Stimulated activated CD4-positive, alpha-beta T cell treated with anti-CD3 and anti-CD28 coated beads, Interleukin-15, amount 100 ng/mL, for 24 hours (primary cell): Measurements from ENCODE around the gene SECISBP2L.

Experiments
- DNase-seq: peaks from one replicate; pipeline ENCODE4 v3.0.0-alpha.2; 2020

Gene SECISBP2L

DNA sequence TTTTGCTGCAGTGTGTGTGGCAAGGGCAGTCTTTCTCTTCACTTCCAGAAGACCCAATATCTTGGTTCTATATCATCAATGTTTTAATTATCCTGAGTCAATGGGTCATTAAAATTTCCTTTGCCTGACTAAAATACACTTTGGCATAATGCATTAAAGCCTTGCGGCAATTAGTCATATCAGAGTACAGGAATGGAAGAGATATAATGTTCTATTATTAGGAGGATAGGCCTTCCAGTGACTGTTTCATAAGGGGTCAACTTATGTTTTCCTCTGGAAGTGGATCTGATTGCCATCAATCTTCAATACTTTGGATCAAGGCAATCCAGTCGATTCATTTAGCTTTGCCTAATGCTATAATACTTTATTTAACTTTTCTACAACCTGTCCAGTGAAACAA, 9.4 kb upstream of the SECISBP2L start:
- no peak for DNase-seq

DNA sequence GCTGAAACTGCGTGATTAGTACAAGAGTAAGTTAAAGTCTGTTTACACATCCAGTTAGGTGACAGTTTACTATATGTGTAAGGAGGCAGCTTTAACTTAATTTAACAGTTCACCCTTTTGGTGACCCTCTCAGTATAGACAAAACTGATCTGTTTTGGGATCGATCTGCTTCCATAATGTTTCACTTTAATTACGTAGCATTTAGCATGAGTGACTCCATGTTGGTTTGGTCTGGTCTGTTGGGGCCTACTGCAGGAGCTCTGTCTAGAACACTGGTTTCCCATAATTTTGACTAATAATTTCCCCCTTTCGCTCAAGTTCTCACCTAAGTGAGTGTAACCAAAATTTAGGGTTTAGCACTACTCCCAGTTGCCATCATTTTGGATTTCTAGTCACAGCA, 6.4 kb upstream of the SECISBP2L start:
- no peak for DNase-seq

DNA sequence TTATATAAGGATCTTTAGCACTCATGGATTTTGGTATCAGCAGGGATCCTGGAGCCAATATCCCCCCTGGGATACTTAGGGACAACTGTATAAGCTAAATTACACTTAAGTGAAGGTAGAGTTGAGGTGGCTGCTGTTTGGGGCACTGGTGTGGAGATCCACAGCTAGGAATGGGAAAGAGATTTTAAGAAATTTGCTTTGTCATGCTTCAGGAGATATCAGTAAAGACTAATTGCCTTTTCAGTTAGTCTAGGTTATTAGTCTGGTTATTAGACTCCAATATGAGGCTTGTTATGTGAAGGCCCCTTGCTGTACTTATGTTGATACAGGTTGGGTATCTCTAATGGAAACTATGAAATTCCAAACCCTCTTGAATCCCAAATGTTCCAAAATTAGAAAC, 1.2 kb upstream of the SECISBP2L start:
- DNase-seq, result no peak

DNA sequence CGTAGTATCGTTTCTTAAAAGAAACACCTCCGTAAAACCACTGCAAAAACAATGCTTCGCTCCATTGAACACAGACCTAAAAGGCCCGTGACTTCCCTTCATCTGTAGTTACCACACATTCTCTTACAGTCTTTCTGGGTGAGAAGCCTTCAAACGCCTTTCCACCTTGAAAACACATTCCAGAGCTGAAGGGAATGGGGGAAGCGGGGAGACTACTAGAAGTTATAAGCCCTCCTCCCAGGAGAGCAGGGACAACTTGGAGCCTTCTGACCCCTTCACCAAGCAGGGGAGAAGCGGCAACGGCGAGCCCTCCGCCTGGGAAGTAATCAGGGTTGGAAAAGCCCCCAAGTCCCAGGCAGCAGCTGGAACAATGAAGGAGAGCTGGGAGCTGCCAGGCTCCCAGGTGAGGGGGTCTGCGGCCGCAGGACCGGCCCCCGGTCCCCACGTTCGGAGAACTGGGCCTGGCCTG, 461 bp downstream of the SECISBP2L start:
- peak; percentile 11 for DNase-seq

DNA sequence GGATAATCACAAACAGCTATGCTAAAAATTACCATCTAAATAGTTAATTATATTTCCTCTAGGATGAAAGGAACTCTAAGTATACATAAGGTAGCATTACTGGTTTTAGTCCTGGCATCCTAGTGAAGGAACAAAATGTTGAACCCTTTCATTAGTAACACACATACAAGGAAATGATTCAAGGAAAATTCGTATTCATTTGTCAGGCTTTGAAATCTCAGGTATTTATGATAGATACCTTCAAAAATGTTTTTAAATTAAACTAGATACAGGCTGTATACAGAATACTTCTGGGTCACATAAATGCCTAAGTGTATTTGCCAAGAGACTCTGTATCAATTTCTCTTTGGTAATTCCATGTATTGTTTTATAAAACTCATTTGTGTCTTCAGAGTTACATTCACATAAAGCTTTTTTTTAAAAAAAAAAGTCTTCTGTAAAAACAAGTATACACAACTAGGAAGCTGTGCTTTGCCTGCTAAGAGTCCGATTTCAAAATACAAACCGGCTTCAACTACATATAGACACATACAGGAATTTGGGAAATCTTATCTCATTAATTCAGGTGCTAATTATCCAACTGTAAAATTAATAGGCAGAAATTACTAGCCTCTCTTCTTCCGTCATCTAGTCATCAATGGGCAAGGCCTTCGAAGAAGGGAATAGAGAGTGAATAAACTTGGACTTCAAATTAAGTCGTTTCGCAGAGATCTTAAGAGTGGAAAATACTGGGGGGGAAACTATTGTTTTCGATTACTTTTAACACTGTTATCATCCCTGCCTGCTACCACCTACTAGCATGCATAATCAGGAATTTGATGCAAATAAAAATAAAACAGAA, 1.3 kb downstream of the SECISBP2L start:
- no peak for DNase-seq

DNA sequence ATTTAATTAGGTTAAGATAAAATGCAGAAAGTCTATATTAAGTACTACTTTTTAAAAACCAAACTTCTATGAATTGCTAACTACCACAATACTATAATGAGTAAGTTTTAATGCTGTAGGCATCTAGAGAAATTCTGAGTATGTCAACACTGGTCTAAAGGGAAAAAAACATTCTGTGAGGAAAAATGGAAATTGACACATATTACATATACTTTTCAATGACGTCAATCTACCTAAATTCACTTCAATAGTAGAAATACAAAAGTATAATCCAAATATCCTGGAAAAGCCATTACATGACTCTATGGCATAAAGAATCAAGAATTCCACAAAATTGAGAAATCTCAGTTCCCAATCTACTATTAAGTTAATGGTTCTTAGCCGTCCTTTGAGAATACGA, 2.2 kb downstream of the SECISBP2L start:
- DNase-seq, result no peak

DNA sequence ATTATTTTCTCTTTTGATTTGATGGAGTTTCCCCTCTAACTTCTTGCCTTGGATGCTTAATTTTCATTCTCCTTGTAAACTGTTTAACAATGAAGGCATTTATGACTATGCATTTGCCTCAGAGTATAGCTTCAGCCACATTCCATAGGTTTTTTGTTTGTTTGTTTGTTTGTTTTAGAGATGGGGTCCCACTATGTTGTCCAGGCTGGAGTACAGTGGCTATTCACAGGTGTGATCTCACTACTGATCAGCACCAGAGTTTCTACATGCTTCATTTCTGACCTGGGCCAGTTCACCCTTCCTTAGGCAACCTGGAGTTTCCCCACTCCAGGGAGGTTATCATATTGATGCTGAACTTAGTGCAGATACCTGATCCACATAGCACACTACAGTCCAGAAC, 4.1 kb downstream of the SECISBP2L start:
- DNase-seq, result no peak

DNA sequence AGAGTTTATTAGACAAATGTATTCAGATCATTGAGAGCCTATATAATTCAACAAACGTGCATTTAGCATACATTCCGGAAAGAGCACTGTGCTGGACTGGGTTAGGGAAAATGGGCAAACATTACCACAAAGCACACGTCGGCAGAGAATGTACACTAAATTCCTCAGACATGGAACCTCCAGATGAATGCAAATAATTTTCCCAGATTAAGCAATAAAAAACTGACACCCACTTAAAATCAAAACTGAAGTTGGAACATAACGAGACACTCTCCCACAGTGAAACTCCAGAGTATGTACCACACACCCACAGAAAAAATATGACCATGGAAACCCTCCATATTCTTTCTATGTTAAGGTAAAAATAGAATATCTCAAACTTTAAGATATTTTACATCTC, 4.8 kb downstream of the SECISBP2L start:
- DNase-seq, result no peak

DNA sequence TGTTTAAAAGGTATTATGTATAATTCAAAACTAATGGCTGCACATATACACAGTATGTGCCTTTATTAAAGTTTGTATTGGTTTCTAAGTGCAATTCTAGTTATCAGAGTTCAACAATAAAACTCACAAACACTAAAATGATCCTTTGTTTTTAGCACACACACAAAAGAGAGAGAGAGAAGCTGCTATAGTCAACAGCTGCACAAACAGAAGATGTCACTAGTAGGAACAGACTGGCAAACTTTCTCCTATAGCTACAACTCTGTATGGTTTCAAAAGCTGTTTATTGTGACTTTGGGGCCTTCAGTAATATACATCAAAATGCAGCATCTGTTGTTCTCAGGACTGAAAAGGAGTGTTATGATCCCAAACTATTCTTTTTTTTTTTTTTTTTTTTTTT, 6.1 kb downstream of the SECISBP2L start:
- no peak for DNase-seq

DNA sequence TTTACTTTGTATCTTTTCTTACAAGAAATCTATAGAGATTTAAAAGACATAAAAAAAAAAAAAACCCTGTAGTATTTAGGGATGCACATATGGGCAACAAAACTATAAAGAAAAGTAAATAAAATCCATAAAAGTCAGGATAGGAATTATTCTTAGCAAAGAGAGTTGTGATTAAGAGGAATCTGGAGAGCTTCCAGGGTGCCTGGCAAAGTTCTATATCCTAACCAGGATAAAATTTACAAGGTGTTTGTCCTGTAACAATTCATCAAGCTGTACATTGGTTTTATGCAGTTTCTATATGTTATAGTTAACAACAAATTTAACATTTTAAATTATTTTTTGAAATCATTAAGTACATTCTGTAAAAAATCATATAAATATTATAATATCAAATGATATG, 7.9 kb downstream of the SECISBP2L start:
- DNase-seq, result no peak

DNA sequence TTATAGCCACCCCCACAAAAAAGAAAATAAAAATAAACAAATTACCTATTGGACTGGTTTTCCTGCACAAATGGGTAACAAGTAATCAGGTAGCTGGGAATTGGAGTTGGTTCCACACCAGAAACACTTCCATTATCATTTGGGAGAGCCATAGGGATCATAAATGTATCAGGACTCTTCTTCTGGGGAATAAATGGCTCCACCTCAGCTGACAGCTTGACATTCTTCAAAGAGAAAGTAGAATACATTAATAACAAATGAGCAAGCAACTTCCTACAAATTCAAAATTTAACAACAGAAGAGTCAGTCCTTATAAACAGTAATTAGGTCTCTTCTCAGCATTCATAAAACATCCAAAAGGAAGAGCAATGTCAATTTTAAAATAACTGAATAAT, 8.7 kb downstream of the SECISBP2L start:
- no peak for DNase-seq

DNA sequence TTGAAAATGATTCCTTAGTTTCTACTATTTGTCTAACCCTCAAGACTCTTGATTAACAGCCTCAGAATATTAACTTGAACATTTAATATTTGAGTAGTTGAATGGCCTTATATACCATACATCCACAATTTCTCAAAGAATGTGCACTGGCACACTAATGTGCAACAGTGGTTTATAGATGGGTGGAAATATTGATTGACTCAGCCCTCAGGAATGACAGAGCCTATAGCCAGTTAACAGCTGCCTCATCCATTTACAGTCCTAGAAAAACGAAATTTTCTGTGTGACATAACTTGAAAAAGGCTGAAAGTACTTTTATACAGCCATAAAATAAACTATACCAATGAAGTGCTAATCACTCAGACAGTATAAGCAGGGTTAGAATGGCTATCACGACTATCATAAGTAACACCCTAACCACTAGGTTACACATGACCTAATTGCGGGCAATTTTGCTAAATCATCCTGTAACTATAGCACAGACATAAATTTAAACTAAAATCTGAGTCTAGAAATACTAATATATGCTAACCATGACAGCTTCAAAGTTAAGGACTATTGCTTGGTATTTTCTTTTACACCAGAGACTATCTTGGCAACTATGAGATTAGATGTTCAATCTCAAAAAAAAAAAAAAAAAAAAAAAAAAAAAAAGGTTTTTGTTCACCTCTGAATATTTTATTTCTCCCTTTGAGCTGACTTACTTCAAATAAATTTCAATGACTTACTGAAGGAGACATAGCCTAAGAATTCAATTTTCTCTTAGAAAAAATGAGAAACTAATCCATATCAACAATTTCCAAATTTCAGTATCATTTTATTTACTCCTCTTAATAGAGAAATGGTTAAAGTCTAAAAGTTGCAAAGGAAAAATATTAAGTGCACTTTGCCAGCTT, 9.3 kb downstream of the SECISBP2L start:
- no peak for DNase-seq

DNA sequence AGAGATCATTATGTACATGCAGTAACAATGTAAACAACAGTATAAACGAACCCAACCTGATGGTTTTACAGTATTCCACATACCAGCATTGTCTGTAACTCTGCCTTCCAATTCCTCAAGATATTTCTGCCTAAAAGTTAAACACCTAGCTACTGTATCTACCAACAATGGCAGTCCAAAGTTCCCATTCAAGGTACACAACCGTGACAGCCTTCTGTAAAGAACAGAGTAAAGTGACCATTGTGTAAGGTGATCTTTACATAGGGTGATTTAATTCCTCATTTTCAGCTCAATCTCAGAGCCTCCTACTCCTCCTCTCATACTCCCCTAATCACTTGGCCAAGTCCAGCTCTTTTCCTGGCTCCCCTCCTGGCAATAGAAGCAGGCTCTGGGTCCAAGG, 10.4 kb downstream of the SECISBP2L start:
- DNase-seq, result no peak

DNA sequence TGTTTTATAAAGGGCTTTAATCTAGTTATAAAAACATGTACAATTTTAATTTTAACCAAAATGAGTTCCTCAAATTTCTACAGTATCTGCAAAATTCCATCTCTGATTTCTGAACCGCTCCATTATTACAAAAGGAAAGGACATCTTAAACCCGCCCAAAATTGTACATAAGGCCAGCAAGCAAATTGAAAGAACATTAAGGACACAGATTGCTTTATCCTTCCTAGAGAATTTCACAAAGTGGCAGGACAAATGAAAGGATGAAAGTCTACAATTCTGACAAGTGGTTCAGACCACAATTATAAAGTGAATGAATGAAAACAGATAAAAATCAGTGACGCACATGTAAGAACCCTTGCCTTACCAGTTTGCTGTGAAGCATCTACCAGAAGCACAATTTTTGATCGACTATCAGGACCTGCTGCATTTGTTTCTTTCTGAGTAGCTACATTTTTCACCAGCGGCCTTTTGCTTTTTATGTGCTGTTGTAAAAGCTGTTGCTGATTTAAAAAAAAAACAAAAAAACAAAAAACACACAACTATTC, 13.6 kb downstream of the SECISBP2L start:
- DNase-seq, result no peak

DNA sequence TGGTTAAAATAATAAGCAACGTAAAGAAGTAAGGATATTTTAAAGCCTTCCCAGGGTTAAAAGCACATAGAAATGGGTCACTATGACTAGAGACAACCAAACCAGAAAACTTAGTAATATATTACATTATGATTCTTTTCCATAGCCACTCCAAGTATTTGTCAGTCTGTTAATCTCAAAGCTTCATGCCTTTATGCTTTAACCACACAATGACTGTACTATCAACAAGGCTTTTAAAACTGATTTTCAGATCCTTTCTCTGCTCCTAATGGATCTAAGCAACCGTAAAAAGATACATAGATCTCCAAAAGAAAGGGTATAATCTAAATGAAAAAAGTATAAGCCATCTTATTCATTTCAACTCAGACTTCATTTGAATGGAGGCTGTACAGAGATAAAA, 14.4 kb downstream of the SECISBP2L start:
- no peak for DNase-seq

DNA sequence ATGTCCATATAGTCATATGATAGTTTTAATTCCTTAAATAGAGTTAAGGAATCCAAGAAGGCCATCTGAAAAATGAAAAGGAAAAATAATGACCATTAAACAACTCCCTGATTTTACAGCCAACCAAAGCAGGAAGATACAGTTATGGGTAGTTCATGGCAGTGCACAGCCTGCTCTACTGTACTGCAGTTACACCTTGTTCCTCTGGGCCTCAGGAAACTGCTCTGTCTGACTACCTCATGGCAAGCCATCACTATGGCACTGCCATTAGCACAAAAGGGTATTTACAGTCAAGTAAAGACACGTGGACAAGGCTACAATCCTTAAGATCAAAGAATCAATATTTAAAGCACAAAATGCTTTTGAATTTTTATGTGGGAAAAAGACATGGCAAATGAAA, 19.5 kb downstream of the SECISBP2L start:
- DNase-seq, result no peak

DNA sequence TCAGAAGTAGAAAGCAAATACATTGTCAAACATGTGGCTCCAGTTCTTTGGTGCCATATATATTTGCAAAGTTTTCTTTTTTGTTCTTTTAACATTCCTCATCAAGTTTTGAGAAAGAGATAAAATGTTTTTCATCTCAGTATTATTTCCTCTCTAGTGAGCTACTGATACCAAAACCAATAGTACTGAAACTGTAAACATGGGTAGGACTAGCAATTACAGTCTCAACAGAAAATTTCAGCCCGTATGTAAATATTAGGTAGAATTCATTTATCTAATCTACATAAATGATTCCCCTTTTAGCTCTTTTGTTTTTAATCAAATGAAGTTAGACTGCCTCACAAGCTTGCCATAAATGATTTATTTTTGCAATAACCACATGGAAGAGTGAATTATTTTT, 21.4 kb downstream of the SECISBP2L start:
- no peak for DNase-seq

DNA sequence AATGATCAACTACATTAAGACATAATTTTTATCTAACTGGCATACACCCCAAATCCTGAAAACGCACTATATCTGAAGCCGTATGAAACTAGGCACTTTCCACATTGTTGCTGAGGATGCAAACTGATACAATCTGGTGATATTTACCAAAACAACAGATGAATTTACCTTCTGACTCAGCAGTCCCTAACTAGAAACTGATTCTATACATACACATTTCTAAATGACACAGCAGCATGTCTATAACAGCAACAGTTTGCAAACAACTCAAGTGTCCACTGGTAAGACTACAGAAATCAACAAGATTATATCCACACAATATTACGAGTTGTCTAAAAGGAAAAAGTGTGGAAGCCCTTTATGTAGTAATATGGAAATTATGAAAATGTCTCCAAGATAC, 22.9 kb downstream of the SECISBP2L start:
- no peak for DNase-seq

DNA sequence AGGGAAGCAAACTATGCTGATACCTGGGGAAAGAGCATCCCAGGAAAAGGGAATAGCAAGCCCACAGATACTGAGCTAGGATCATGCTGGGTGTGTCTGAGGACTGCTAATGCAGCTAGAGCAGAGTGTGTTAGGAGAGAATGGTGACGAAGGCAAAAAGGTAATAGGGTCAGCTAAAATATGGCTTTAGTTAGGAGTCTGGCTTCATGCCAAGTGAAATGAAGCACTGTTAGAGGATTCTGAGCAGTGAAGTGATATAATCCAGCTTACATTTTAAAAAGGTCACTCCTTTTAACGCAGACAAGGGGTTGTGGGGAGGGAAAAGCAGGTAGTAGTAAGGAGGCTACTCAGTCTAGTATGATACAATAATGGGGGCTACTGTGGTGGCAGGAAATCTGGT, 30.4 kb downstream of the SECISBP2L start:
- DNase-seq, result no peak

DNA sequence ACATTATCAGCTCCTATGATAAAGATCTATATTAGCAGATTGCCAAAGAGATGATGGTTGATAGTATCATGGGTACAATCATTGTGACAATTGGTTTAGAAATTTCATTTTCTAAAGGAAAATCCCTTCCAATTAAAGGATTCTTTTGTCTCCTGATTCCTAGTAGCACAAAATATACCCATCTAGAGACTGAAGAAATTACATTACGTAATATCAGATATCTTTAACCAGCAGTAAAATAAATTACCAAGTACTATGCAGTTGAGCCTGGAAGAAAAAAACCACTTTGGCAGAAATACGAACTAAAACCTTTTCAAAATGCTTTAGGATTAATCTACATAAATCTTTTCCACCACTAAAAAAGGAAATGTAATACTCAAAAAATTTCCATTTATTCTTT, 46.9 kb downstream of the SECISBP2L start:
- DNase-seq, result no peak

DNA sequence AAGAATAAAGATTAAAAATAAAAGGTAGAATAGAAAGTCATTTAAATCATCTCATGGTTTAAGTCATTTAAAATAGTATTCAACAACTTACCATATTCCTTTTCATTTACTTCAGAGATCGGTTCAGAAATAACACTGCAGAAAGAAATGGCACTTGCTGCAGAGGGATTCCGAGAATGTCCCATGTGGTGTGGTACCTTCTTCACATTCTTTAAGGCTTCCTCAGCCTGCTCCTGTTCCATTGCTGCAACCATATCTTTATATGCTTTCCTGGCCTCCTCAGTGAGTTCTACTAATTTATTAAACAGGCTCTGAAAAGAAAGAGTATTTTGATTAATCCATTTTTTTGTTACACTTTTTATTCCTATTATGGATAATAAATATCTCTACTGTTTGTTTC, 50.0 kb downstream of the SECISBP2L start:
- no peak for DNase-seq

DNA sequence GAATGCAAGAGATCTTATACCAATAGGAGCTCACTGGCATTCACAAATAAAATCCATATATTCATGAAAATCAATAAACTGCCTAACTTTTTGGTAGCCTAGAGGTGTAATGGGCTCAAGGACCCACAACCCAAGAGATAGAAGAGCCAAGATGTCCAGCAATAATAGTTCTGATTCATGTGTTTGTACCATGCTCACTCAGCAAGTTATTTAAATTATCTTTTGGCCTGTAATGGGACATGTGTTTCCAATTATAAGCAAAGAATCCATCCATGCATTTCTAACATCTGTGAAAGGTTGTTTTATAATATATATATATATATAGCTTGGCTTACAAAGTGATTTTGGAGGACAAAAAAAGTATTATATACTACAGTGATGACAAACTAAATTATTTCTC, 52.9 kb downstream of the SECISBP2L start:
- DNase-seq, result no peak

DNA sequence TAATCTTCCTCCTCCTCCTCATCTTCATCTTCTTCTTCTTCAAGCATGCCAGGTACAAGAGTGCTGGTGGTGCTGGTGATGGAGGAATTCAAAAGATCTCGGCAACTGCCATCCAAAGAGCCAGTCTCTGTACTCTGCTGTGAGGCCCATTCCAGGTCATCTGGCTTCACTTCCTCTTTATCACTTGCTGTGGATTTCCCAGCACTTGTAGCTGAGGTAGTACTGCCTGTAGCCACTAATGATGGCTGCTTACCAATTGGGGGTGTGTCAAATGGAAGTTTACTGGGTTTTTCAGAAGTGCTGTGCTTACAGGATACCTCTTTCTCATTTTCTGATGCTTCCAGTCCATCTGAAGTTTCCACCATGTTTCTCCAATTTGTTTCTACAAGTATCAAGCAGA, 53.7 kb downstream of the SECISBP2L start:
- DNase-seq, result no peak

DNA sequence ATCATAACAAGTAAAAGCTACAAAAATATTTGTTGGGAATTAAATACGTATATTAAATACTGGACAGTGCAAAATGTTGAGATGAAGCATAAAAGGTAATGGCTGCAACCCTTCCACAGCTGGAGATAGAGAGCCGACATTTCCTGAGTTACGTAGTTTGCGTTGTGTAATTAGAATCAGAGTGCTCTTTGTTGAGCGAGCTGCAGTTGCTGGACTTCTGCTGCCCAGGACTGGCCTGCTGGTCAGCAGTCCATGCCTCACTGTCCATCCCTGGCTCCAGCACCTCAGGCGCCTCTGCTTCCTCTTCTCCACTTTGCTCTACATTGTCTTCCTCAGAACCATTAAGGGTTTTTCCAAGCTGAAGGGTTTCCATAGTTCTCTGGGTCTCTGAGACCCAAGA, 54.1 kb downstream of the SECISBP2L start:
- no peak for DNase-seq
